Uterus (tissue), 4 donors: Measurements from ENCODE around the gene DND1. TPM values are rescaled to one million over a fixed set of nuclear protein-coding genes. Genes with fewer than 3 reads are reported as not detected.

Experiments used
- DNase-seq, 2 donors: peaks; one replicate each; pipeline ENCODE4 v3.0.0-alpha.2; 2019 to 2020
- H3K27ac ChIP-seq, 2 donors: fragments of 200-600 bp; sonication (generic); 1 replicate in 1 of 2; 2 replicates in 1 of 2; pipeline ENCODE4 v1.5.1; 2016 to 2018
- H3K27me3 ChIP-seq, 2 donors: fragments of 200-600 bp; sonication (generic); one replicate each; pipeline ENCODE4 v1.5.1; 2018 to 2019; ENCODE audit warnings: control low read depth in 1 of 2
- H3K36me3 ChIP-seq, 2 donors: fragments of 200-600 bp; sonication (generic); one replicate each; pipeline ENCODE4 v1.5.1; 2019; ENCODE audit warnings: control low read depth in 1 of 2
- H3K4me1 ChIP-seq, 2 donors: fragments of 200-600 bp; sonication (generic); one replicate each; pipeline ENCODE4 v1.5.1; 2018 to 2019; ENCODE audit warnings: control low read depth in 1 of 2
- H3K4me3 ChIP-seq, 2 donors: fragments of 200-600 bp; sonication (generic); 1 replicate in 1 of 2; 2 replicates in 1 of 2; pipeline ENCODE4 v1.5.1; 2018 to 2019; ENCODE audit warnings: mild to moderate bottlenecking in 1 of 2
- H3K9me3 ChIP-seq, 2 donors: fragments of 200-600 bp; sonication (generic); one replicate each; pipeline ENCODE4 v1.5.1; 2019; ENCODE audit warnings: control low read depth in 1 of 2
- CTCF ChIP-seq, 4 experiments: fragments of 200-600 bp in 2 of 4; fragments of 450-650 bp in 2 of 4; sonication (generic) in 2 of 4; IDR thresholded peaks; one replicate each; pipeline ENCODE4 v1.5.1; 2016 to 2019; ENCODE audit warnings: antibody characterized with exemption in 4 of 4, mild to moderate bottlenecking in 2 of 4, moderate library complexity in 1 of 4
- POLR2A ChIP-seq, 2 donors: fragments of 450-650 bp; IDR thresholded peaks; one replicate each; pipeline ENCODE4 v1.6.1; 2016; ENCODE audit warnings: antibody characterized with exemption in 2 of 2, mild to moderate bottlenecking in 1 of 2, moderate library complexity in 1 of 2
- intact Hi-C: fragments of 100-400 bp; cut with DNase I; formaldehyde crosslinking; loops from one replicate; pipeline ENCODE4 v1.15.1; 2023; ENCODE audit warnings: low total_unique reads
- total RNA-seq, 4 donors: library from RNA; depleted of rRNA in 3 of 4; stranded (reverse); fragments of >200 nt in 3 of 4; gene quantifications; one replicate each; pipeline versions ENCODE4 v1.1.0 to v1.2.4, GENCODE V29; 2014 to 2023
- donor health status: DM: yes; HTN: yes; CAD: no.

DND1 gene
- total RNA-seq, 4 donors from 2014 or later = 0.28 to 2.6 (median 0.92) TPM

- Histone ChIP-seq H3K27me3 (no peaks in the 10 kb centered on the region), H3K4me3 (no peak overlapping the region), H3K36me3 (no peaks in the 10 kb centered on the region), H3K9me3 (no peaks in the 10 kb centered on the region), H3K27ac (no peak overlapping the region), H3K4me1 (no peaks in the 10 kb centered on the region)
- TF ChIP-seq POLR2A (IDR thresholded peaks at IDR 0.05) = no peak
- intact Hi-C loops = no loop called here
- no peak for DNase-seq
Observed at GRCh38 chr5:140637371-140638100, 35.8 kb downstream of the DND1 start.

- H3K4me3 ChIP-seq = no peak overlapping the region
- no peak for DNase-seq
- H3K36me3 ChIP-seq = no peaks in the 10 kb centered on the region
- intact Hi-C loops = no loop called here
- H3K4me1 ChIP-seq = no peaks in the 10 kb centered on the region
- TF ChIP-seq POLR2A (IDR thresholded peaks at IDR 0.05) = no peak
- no peak for TF ChIP-seq CTCF (IDR thresholded peaks at IDR 0.05)
- H3K27ac ChIP-seq = no peak overlapping the region
- no peaks in the 10 kb centered on the region for H3K27me3 ChIP-seq
- no peaks in the 10 kb centered on the region for H3K9me3 ChIP-seq
Observed at GRCh38 chr5:140635291-140636257, 37.8 kb downstream of the DND1 start.

GRCh38 chr5:140634103-140634502, 39.3 kb downstream of the DND1 start:
- TF ChIP-seq CTCF (IDR thresholded peaks at IDR 0.05) (no peak), POLR2A (IDR thresholded peaks at IDR 0.05) (no peak)
- no peak overlapping the region for H3K27ac ChIP-seq
- H3K36me3 ChIP-seq = no peaks in the 10 kb centered on the region
- no peak for DNase-seq
- H3K9me3 ChIP-seq = no peaks in the 10 kb centered on the region
- H3K27me3 ChIP-seq = no peaks in the 10 kb centered on the region
- no peaks in the 10 kb centered on the region for H3K4me1 ChIP-seq
- intact Hi-C loops = no loop called here
- no peak overlapping the region for H3K4me3 ChIP-seq

- intact Hi-C loops = no loop called here
- DNase-seq = no peak
- Histone ChIP-seq H3K27ac (peak overlapping the region; percentile 56 to 61), H3K36me3 (no peaks in the 10 kb centered on the region), H3K27me3 (no peaks in the 10 kb centered on the region), H3K4me3 (peak overlapping the region in 1 of 2 donors; percentile 32), H3K4me1 (no peaks in the 10 kb centered on the region), H3K9me3 (no peaks in the 10 kb centered on the region)
- no peak for TF ChIP-seq CTCF (IDR thresholded peaks at IDR 0.05)
- TF ChIP-seq POLR2A (IDR thresholded peaks at IDR 0.05) = no peak
Observed at GRCh38 chr5:140633501-140633900, 39.9 kb downstream of the DND1 start.

GRCh38 chr5:140633021-140633471, 40.3 kb downstream of the DND1 start, which contains the start of gene CD14:
Gene CD14, minus strand, starts transcription at chr5:140633175. Its CDS starts 104 bp downstream, at chr5:140633071.
- H3K9me3 ChIP-seq = no peaks in the 10 kb centered on the region
- intact Hi-C loops = no loop called here
- H3K27me3 ChIP-seq = no peaks in the 10 kb centered on the region
- no peak for DNase-seq
- peak within 1 kb of the TSS; percentile 32 to 45 for H3K4me3 ChIP-seq
- peak within 1 kb of the TSS; percentile 56 to 61 for H3K27ac ChIP-seq
- no peaks in the 10 kb centered on the region for H3K36me3 ChIP-seq
- TF ChIP-seq CTCF (IDR thresholded peaks at IDR 0.05) = no peak
- peak in 1 of 2 donors; percentile 8 for TF ChIP-seq POLR2A (IDR thresholded peaks at IDR 0.05)
- no peaks in the 10 kb centered on the region for H3K4me1 ChIP-seq
